D721Med (cell line): ENCODE data around the gene SF1.

ENCODE experiments used
- DNase-seq: peaks from one replicate; pipeline ENCODE4 v3.0.0; 2011; ENCODE audit warnings: low spot score; ENCODE audit not compliant: insufficient read length
- FAIRE-seq: peaks from 2 replicates; lab custom pipeline; 2011; peaks lifted over from hg19 to GRCh38; lab: Jason Lieb, UNC
- TF ChIP-seq, protein P1 (sequence below): IDR thresholded peaks from 2 replicates; pipeline ENCODE4 v1.5.1; 2012; ENCODE audit warnings: mild to moderate bottlenecking, control low read depth; ENCODE audit not compliant: insufficient read depth; ENCODE audit errors: missing control alignments

SF1 gene

DNA sequence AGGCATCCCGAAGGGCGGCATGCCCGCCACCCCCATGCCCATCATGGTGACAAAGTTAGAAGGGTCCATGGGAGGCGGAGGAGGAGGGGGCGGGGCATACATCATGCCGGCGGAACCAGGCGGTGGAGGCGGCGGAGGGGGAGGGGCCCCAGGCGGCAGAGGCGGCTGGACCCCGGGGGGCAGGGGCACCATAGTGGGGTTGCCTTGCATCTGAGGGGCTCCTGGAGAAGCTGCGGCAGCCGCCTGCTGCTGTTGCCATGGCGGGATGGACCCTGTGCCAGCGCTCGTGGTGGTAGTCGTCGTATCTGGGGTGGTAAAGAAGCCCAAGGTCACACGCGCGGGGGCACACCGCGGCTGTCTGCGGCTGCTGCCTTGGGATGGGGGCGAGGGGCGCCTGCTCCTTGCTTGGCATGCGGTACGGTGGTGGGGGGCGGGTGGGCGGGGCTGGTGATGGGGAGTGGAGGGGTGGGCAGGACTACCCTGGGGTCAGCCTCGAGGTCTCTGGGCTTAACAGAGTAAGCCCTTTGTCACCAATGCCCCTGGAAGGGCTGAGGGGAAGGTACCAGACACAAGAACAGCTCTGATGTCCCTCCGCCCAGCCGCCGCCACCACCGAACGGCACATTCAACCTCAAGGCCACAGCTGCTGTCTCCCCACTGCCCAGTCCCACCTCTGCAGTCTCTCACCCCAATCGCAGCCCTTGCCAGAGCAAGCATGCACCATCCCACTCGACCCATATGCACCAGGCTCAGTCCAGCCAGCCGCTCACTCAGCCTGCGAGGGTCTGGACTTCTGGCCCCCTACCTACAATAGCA, 12.3 kb downstream of the SF1 start:
- FAIRE-seq (no peak), DNase-seq (no peak)
- TF ChIP-seq, protein P1, sequence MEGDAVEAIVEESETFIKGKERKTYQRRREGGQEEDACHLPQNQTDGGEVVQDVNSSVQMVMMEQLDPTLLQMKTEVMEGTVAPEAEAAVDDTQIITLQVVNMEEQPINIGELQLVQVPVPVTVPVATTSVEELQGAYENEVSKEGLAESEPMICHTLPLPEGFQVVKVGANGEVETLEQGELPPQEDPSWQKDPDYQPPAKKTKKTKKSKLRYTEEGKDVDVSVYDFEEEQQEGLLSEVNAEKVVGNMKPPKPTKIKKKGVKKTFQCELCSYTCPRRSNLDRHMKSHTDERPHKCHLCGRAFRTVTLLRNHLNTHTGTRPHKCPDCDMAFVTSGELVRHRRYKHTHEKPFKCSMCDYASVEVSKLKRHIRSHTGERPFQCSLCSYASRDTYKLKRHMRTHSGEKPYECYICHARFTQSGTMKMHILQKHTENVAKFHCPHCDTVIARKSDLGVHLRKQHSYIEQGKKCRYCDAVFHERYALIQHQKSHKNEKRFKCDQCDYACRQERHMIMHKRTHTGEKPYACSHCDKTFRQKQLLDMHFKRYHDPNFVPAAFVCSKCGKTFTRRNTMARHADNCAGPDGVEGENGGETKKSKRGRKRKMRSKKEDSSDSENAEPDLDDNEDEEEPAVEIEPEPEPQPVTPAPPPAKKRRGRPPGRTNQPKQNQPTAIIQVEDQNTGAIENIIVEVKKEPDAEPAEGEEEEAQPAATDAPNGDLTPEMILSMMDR: no peak

DNA sequence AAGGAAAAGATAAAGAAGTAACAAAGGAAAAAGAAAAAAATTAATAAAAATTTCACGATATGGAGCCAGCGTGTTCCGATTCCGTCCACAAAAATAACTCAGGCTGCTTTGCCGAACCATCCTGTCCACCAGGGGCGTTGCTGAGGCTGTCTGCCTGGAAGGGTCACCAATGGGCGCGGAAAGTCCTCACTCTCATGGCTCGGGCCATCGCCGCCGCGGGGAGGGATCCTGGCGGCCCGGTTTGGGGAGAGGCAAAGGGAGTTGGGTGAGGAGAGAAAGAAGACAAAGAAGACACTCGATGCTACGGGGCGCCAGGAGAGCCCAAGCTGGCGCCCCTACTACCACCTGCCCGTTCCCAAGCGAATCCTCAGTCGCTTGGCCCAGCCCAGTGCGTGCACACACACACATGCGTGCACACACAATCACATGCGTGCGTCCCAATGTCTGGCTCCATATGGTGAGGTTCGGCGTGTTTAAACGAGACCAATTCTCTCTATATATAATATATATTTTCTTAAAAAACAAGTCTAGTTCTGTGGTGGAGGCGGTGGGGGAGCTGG, 13.0 kb downstream of the SF1 start:
- FAIRE-seq: no peak
- no peak for DNase-seq
- TF ChIP-seq, protein P1: no peak

DNA sequence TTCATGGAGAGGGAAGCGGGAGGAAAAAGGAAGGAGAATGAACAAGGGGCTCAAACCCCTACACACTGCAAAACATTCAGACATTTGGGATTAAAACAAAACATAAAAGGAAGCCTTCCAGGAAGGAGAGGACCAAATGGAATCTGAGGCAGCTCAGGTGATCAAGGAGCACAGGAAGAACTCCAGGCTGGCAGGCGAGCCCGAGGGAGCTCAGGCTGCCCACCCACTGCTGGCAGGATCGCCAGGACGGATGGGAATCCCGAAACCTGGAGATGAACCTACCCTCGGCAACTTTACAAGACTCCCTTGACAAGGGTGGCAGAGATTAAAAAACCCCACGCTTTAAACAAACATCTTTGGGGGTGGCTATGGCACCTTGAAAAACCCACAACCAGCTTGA, 13.6 kb downstream of the SF1 start:
- FAIRE-seq (no peak), DNase-seq (no peak)
- TF ChIP-seq, protein P1: no peak

DNA sequence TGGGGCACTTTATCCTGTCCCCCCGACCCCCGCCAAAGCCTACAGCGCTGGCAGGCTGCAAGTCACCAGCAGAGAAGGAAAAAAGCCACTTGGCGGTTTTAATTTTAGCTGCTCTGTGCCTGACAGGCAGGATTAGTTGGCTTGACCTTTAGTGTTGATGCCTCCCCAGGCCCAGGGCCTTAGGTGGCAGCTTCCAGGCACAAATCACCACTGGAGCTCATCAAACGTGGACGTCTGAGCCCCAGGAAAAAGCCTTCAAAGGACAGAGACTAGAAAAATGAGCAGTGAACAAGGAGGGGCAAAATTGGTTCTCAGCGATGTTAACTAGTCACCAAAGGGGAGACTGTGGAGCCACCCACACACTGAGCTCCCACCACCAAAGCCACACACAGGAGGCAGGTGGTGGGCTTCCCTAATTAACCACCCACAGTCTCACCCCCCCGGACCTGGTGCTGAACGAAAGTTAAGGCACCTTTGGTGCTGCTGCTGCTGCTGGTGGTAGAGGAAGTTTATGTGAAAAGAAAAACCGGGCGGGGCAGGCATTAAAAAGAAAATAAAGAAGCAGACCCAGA, 14.2 kb downstream of the SF1 start:
- TF ChIP-seq, protein P1: no peak
- FAIRE-seq: no peak

DNA sequence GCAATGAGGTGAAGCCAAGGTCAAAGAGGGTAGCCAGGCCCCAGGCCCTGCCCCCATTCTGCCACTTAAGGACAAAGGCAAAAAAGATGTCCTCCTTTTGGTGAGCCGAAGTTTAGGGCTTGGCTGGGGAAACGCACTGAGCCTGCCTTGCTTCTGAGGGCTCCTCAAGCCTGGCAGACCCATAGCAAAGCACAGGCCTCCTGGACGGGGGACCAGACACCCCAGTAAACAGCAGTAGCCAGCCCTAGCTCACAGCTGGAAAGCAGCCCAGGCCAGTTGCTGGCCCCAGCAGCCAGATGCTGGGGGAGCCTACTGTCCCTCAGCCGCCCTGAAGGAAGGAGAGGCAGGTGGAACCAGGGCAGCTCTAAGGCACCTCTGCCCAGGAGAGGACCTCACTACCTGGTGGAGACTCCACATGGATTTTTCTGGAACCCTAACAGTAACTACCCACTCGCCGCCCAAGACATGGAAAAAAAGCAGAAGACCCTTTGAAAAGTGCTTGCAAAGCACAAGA, 14.8 kb downstream of the SF1 start:
- DNase-seq (no peak), FAIRE-seq (no peak)
- TF ChIP-seq, protein P1: no peak

More for the DNA sequence above, 14.2 kb downstream of the SF1 start:
- no peak for DNase-seq

DNA sequence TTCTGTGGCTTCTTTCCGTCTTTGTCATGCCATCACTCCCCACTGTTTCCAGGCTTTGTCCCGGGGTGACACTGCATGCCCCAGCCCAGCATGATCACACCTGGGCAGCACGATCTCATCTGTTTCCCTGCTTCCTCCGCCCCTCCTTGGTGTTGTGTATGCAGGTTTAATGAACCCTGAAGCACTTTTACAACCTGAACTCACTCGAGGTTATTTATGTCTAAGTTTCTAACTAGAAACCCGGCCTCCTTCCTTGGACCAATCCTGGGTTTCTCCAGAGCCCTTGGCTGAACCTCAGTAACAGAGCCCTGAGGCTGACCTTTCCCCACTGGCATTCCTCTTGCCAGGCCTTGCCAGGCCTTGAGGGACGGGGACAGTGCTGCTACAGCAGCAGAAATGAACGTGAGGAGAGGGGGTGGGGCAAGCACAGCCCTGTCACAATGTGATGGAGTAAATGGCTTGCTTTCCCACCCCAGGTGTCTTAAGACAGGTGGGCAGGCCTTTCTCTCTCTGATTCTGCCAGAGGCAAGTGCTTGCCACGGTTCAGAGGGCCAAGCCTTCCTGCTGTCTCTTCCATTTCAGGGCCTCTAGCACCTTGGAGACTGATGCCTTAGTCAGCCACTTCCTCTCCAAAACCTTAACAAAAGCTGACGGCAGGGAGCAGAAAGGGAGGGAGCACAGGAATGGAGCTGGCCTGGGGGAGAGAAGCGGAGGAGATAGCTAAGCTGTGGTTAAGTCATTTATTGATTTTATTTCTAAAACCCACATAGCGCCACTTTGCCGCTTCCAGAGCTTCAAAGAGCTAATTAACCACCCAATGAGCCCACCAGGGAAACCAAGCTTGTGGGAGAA, 15.4 kb downstream of the SF1 start:
- TF ChIP-seq, protein P1: no peak
- DNase-seq: no peak
- no peak for FAIRE-seq
